NCI-H1092 treated with DMSO at 0.1 percent for 48 hours (cell line): ENCODE measurements around the gene RAB40B.

Experiments used
- DNase-seq: peaks from one replicate; lab custom pipeline; 2025; lab: John Stamatoyannopoulos, UW

Gene RAB40B

GRCh38 chr17:82615084-82616020 lies 83.1 kb downstream of the RAB40B start:
- DNase-seq, result no peak

GRCh38 chr17:82614095-82614631 lies 84.3 kb downstream of the RAB40B start:
- DNase-seq, result no peak

DNA sequence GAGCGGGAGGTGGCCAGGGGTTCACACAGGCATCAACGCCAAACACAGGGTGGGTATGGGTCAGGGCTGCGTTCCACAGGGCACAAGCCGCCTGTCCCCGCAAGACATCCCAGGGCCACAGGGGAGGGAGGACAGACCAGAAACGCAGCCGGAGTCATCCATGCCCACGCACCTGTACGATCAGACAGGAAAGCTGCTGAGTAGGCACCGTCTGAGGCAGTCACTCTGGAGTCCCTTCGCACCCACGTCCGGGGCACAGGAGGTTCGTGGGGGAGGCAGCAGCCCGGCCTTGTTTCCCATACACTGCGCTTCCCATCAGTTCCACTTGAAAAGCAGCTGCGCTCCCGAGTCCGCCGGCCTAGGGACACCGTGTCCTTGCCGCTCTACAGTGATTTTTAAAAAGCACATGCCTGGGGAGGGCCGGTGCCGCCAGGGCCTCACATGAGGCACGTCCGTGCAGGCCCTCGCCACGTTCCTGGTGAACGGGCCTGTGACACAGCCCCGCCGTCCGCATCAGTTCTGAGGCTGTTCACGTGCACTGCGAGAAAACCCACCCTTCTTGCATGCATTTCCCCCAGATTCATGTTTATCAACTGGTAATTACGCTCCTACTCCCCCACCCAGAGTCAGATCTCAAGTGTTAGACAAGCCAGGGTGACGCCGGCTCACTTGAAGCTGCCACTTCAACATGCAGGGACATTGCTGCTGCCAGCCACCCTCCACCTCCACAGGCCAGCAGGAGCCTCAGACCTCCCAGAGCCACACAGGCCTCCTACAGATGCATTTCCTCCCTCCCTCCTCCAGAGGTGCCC lies 85.0 kb downstream of the RAB40B start:
- DNase-seq, result no peak

DNA sequence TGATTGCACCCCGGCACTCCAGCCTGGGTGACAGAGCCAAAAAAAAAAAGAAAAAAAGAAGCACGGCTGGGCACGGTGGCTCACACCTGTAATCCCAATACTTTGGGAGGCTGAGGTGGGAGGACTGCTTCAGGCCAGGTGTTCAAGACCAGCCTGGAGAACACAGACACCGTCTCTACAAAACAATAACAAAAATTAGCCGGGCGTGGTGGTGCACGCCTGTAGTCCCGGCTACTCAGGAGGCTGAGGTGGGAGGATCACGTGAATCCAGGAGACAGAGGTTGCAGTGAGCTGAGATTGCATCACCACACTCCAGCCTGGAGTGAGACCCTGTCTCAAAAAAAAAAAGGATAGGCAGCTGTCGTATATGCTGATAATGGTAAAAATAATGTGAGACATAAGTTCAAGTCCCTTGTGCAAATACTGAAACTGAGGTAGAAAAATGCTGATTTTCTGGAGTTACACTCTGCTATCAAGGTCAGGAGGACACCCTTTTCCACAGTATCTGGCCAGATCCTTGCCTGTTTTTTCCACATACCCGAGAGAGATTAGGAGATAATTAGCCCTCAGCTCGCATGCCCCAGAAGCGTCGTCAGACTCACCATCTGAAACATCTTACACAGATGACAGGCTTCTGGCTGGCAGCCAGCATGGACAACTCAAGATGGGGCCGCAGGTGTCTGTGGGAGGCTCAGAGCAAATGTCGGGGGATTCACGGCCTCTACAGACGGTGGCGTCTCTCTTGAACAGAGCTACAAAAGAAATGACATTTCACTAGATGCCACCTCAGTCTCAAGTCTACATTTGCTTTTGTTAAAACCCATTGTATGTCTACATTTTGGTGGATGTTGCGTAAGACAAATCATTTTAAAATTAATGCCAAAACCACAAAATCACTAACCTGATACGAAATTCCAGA lies 87.1 kb downstream of the RAB40B start:
- DNase-seq, result no peak

DNA sequence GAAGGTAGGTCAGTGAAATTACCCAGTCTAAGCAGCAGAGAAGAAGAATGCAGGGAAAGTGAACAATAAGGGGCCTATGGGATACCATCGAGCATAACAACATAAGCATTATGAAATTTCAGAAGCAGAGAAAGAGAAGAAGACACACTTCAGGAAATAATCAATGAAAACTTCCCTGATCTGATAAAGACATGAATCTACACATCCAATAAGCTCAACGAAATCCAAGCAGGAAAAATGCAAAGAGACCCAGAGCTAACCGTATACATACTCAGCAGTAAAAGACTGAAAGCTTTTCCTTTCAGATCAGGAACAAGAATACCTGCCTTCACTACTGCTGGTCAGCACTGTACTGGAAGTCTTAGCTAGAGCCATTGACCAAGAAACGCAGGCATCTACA lies 88.8 kb downstream of the RAB40B start:
- DNase-seq, result no peak

DNA sequence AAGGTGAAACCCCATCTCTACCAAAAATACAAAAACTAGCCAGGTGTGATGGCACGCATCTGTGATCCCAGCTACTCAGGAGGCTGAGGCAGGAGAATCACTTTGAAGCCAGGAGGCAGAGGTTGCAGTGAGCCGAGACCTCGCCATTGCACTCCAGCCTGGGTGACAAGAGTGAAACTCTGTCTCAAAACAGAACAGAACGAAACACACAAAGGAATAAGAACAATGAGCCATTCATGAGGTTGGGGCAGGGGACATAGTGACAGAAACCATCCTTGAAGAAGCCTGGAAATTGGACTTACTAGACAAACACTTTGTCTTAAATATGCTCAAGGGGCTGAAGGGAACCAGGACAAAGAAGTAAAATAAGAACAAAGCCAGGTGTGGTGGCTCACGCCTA lies 89.7 kb downstream of the RAB40B start:
- no peak for DNase-seq

DNA sequence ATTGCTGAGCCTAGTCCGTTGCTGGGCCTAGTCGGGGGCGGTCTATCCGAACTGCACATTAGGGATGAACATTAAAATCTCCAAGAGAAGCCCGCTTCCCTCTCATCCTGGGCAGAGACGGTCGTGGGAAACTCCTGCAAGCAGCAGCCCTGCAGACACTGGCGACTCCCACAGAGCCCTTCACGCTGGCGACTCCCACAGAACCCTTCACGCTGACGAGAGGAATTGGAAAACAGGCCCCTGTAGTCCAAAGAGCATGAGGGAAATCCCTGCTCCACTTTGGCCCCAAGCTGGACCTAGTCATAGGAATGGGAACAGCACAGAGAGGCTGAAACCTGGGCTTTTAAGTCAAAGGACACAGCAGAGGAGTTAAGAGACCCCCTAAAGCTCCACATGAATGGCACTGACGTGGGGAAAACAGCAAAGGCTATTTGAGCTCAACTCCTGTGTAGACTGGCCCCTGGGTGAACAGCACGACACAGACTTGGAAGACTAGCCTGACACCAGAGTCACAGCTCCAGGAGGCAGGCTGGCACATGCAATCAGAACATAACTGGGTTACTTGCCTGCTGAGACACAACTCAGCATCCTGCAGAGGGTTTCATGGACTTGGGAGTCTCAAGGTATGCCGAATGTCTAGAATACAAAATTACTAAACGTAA lies 92.4 kb downstream of the RAB40B start:
- DNase-seq, result no peak
